ENCODE results near the gene EEF1AKMT2. TPM values are rescaled to one million over a fixed set of nuclear protein-coding genes. Genes with fewer than 3 reads are reported as not detected.

The EEF1AKMT2 gene
- total and polyA plus RNA-seq, 9 of the 15 experiments (the other 6 are each of a cell fraction or from before 2014, with no cell fraction given), result 9.3 to 34.3 (median 23.7) TPM

DNA sequence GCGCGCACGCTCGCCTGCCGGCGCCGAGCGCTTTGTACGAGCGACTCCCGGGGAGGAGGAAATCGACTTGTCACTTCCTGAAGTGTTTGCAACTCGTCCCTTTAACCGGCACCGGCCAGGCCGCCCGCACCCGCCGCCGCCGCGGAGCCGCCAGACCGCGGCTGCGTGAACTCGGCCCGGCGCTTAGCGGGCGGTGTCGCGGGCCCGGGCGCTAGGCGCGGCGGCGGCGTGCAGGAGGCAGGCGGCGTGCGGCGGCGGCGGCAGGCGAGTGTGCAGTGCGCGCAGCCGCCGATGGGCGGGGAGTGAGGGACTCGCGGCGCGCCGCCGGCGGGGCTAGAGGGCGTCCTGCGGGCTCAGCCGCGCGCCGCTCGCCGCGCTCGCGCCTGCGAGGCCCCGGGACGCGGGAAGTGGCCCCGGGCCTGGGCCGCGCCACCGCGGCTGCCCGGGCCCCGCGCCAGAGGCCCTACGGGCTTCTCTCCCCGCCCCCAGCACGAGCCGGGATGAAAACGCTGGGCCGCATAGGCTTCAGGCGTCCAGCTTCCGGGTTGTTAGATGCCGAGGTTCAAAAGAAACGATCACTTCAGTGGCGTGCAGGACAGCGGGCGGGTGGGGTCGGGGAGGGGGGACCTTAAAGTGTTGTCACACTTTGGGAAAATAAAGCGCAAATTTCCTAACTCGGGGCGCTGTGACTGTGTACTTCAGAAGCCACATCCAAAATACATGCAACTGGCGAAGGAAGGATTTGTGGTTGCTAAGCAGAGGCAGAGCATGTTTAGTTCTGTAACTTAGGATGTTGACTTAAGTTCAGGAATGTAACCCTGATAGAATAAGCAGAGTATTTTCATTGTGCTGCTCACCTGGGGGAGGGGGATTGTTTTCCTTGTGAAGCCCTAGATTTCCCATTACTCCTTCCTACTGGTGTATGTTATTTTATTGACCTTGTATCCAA, 47.3 kb downstream of the EEF1AKMT2 start, which contains the start of gene FAM53B (continued):
- TF ChIP-seq MYC (IDR thresholded peaks at IDR 0.05; ENCODE audit: low read depth, low read length) (no peak), MYC (CRISPR knock-in tag; IDR thresholded peaks at IDR 0.05; ENCODE audit: borderline replicate concordance, low read depth) (no peak), SMC3 (conservative IDR thresholded peaks at IDR 0.05; ENCODE audit: insufficient read depth, low read depth, low read length) (no peak), NR2C2 (CRISPR knock-in tag; IDR thresholded peaks at IDR 0.05) (no peak), NR2C2 (tag; IDR thresholded peaks at IDR 0.05) (peak; percentile 60), RAD21 (CRISPR knock-in tag; conservative IDR thresholded peaks at IDR 0.05 in 1 of 2, IDR thresholded peaks at IDR 0.05 in 1 of 2) (no peak), FOSL1 (tag; conservative IDR thresholded peaks at IDR 0.05) (0 out of 2 replicates have a peak, but pooled peaks have one; percentile 17), NFIC (IDR thresholded peaks at IDR 0.05) (0 out of 2 replicates have a peak, but pooled peaks have one; percentile 7), ZBTB7A (IDR thresholded peaks at IDR 0.05; ENCODE audit: borderline replicate concordance, control insufficient read depth, low read depth, low read length) (0 out of 2 replicates have a peak, but pooled peaks have one; percentile 27), FOXP1 (CRISPR knock-in tag; IDR thresholded peaks at IDR 0.05) (no peak), SREBF1 (IDR thresholded peaks at IDR 0.05; ENCODE audit: borderline replicate concordance, low read depth, low read length) (no peak)
- TF ChIP-seq, protein P1, sequence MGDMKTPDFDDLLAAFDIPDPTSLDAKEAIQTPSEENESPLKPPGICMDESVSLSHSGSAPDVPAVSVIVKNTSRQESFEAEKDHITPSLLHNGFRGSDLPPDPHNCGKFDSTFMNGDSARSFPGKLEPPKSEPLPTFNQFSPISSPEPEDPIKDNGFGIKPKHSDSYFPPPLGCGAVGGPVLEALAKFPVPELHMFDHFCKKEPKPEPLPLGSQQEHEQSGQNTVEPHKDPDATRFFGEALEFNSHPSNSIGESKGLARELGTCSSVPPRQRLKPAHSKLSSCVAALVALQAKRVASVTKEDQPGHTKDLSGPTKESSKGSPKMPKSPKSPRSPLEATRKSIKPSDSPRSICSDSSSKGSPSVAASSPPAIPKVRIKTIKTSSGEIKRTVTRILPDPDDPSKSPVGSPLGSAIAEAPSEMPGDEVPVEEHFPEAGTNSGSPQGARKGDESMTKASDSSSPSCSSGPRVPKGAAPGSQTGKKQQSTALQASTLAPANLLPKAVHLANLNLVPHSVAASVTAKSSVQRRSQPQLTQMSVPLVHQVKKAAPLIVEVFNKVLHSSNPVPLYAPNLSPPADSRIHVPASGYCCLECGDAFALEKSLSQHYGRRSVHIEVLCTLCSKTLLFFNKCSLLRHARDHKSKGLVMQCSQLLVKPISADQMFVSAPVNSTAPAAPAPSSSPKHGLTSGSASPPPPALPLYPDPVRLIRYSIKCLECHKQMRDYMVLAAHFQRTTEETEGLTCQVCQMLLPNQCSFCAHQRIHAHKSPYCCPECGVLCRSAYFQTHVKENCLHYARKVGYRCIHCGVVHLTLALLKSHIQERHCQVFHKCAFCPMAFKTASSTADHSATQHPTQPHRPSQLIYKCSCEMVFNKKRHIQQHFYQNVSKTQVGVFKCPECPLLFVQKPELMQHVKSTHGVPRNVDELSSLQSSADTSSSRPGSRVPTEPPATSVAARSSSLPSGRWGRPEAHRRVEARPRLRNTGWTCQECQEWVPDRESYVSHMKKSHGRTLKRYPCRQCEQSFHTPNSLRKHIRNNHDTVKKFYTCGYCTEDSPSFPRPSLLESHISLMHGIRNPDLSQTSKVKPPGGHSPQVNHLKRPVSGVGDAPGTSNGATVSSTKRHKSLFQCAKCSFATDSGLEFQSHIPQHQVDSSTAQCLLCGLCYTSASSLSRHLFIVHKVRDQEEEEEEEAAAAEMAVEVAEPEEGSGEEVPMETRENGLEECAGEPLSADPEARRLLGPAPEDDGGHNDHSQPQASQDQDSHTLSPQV (IDR thresholded peaks at IDR 0.05), result no peak
- TF ChIP-seq, protein P2, sequence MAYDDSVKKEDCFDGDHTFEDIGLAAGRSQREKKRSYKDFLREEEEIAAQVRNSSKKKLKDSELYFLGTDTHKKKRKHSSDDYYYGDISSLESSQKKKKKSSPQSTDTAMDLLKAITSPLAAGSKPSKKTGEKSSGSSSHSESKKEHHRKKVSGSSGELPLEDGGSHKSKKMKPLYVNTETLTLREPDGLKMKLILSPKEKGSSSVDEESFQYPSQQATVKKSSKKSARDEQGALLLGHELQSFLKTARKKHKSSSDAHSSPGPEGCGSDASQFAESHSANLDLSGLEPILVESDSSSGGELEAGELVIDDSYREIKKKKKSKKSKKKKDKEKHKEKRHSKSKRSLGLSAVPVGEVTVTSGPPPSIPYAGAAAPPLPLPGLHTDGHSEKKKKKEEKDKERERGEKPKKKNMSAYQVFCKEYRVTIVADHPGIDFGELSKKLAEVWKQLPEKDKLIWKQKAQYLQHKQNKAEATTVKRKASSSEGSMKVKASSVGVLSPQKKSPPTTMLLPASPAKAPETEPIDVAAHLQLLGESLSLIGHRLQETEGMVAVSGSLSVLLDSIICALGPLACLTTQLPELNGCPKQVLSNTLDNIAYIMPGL (CRISPR knock-in tag; IDR thresholded peaks at IDR 0.05), result no peak
